Nucleus accumbens (tissue), 56 donors: ENCODE measurements around the gene PROSER3.

ENCODE experiments used
- DNase-seq, 56 donors: peaks; one replicate each; lab custom pipeline; 2025; lab: John Stamatoyannopoulos, UW

Gene PROSER3

DNA sequence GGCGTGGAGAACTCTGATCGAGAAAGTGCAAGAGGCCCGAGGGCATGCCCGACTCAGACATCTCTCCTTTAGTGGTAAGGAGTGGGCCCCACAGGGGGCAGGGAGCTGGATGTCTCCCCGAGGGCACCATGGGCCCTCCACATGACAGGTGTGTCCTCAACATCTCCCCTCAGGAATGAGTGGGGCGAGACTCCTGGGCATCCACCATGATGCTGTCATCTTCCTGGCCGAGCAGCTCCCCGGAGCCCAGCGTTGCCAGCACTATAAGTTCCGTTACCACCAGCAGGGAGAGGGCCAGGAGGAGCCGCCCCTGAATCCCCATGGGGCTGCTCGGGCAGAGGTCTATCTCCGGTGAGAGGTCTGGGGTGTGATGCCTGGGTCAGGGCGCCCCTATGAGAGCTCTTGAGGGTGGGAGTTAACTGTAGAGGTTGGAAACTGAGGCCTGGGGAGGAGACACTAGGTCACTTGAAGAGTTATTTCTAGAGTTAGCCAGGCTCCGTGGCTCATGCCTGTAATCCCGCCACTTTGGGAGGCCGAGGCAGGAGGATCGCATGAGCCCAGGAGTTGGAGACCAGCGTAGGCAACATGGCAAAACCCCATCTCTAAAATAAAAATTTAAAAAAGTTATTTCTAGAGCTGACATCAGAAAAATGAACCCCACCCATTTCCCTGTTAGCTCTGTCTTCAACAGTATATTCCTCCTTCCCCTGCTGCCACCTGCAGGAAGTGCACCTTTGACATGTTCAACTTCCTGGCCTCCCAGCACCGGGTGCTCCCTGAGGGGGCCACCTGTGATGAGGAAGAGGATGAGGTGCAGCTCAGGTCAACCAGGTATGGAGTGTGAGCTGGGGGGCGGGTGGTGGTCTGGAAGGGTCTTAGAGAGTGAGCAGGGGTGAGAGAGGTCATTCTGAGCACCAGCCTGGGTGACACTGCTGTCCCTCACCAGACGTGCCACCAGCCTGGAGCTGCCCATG, 20.8 kb upstream of the PROSER3 start:
- no peak for DNase-seq

- DNase-seq, result no peak
Observed at GRCh38 chr19:35738021-35738886, 19.7 kb upstream of the PROSER3 start.

- DNase-seq, result no peak
Observed at GRCh38 chr19:35738887-35739229, 19.1 kb upstream of the PROSER3 start.

- no peak for DNase-seq
Observed at GRCh38 chr19:35739275-35740107, 18.5 kb upstream of the PROSER3 start.

DNA sequence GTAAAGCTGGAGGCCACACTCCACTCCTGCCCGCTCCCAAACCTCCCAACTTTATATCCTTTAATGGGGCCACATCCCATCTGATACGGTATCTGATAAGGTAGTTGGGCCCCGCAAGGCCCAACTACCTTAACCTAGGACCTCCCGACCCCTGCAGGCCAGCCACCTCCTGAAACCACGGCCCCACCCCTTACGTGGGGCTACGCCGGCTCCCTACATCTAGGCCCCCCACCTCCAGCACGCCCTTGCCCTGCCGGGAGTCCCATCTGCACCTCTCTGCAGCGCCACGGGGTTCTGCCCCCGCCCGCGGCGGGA, 17.9 kb upstream of the PROSER3 start:
- DNase-seq, result no peak

DNA sequence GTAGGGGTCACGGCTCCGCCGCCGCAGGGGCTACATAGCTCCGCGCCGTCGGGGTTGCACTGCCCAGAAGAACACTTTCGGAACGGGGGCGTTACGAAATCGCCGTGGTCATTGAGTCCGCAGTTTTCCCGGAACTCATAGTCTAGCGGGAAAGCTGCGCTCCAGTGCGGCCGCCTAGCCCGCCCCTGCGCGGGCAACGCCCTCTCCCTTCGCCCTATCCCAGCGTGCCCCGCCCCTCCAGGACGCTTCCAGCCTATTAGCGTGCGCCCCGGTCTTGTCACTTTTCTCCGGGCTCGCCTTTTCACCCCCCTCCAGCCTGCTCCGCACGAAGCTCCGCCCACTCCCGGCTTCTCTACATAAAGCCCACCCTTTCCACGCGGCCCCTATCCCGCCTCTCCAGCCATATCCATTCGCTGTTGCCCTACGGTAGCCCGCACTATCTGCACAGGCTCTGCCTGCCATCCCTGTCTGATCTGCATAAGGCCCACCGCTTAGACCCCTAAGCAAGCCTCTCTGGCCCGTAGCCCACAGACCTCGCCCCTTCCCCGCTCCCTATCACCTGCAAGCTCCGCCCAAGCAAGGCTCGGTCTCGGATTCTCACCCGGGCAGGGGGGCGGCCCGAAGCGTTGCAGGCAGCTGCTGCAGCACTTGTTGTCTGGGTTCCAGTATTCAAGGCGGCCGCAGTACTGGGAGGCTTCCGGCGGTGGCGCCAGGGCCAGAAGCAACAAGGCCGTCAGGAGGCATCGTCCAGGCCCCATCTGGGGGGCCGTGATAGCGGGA, 17.4 kb upstream of the PROSER3 start:
- peak; percentile 72 to 99 (median 97) for DNase-seq

GRCh38 chr19:35741203-35741515, 16.8 kb upstream of the PROSER3 start:
- no peak for DNase-seq

DNA sequence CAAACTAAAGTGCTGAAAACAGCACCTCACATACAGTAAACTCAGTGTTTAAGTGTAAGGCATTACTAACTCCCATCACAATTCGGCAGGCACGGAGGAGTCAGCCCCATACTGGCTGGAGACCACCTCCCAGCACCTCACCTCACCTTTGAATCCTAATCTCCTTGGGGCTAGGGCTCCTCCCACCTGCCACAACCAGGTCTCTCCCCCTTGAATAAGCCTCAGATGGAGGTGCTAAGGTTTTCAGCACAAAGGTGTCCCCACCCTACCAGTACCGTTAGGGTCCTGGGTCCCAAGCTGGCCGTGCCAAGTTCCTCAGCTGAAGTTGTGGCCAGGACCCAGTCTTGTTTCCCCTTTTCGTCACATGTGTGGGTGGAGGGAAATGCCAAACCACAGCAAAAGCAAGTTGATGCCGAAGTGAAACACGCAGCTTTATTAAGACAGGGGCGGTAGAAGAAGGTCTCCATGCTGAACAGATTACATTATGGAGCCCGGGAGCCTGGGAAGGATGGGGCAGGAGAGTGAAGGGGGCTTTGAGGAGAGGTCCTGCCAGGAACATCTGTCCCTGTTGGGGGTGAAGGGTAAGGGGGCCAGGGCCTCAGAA, 15.8 kb upstream of the PROSER3 start, which contains the start of gene IGFLR1:
Gene IGFLR1, minus strand, starts transcription at position 332 of the 604 bp plus-strand sequence. CDS start 1,272 bp downstream, outside the sequence.
- peak in 6 of 56 donors; percentile 7 to 37 (median 18) for DNase-seq

GRCh38 chr19:35743640-35744429, 14.1 kb upstream of the PROSER3 start:
- DNase-seq, result no peak

- DNase-seq, result peak; percentile 73 to 98 (median 90)
Observed at GRCh38 chr19:35744430-35745327, 13.3 kb upstream of the PROSER3 start.

DNA sequence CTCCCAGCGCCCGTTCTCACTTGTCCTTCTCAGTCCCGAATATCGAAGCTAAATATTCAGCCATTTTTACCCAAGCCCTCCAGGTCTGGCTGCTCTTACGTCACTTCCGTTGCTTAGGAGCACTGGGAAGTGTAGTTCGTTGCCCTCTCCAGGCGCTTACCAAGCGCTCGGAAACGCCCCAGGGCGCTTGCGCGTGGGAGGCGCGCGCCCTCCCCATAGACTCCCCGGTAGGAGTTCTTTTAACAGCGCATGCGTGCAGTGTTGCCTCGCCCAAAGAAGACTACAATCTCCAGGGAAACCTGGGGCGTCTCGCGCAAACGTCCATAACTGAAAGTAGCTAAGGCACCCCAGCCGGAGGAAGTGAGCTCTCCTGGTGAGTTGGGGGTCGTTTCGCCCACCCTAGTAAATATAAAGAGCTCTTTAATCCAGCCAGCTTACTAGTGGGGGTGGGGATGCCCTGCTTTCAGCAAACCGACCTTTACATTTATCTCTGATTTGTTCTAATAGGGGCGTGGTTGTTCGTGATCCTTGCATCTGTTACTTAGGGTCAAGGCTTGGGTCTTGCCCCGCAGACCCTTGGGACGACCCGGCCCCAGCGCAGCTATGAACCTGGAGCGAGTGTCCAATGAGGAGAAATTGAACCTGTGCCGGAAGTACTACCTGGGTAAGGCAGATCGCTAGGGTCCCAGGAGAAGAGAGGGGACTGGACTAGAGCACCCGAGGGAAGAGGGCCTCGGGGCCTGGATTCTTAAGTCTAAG, 12.5 kb upstream of the PROSER3 start, which contains the start of the genes PSENEN and U2AF1L4:
Gene PSENEN, plus strand, starts transcription at position 324 of the 759 bp plus-strand sequence. Its CDS starts 280 bp downstream, at position 604.
Gene U2AF1L4, minus strand, starts transcription at position 91 of the 759 bp plus-strand sequence. Its CDS starts 27 bp downstream, at position 64.
- DNase-seq, result peak; percentile 79 to 99 (median 96)

DNA sequence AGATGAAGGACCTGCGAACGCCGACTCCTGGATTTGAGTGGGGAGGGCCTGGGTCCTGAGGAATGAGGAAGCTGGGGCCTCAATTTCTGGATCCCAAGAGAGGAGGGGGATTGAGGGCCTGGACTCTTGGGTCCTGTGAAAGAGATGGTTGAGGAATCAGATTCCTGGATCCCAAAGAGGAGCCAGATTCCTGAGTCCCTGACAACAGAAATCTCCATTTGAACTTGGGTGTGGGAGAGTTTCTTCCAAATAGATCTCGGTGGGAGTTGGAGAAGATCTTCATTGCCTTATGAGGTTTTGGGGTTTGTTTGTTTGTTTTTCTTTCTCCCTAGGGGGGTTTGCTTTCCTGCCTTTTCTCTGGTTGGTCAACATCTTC, 11.9 kb upstream of the PROSER3 start:
- no peak for DNase-seq

DNA sequence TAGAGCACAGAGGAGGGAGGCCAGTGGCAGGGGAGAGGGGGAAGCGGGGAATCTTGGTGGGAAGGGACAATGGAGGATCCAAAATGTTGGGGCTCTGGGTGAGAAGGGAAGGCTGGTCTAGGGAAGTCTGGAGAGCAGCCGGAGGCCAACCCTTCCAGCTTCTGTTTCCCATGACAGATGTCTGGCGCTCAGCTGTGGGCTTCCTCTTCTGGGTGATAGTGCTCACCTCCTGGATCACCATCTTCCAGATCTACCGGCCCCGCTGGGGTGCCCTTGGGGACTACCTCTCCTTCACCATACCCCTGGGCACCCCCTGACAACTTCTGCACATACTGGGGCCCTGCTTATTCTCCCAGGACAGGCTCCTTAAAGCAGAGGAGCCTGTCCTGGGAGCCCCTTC, 11.4 kb upstream of the PROSER3 start:
- DNase-seq, result no peak

DNA sequence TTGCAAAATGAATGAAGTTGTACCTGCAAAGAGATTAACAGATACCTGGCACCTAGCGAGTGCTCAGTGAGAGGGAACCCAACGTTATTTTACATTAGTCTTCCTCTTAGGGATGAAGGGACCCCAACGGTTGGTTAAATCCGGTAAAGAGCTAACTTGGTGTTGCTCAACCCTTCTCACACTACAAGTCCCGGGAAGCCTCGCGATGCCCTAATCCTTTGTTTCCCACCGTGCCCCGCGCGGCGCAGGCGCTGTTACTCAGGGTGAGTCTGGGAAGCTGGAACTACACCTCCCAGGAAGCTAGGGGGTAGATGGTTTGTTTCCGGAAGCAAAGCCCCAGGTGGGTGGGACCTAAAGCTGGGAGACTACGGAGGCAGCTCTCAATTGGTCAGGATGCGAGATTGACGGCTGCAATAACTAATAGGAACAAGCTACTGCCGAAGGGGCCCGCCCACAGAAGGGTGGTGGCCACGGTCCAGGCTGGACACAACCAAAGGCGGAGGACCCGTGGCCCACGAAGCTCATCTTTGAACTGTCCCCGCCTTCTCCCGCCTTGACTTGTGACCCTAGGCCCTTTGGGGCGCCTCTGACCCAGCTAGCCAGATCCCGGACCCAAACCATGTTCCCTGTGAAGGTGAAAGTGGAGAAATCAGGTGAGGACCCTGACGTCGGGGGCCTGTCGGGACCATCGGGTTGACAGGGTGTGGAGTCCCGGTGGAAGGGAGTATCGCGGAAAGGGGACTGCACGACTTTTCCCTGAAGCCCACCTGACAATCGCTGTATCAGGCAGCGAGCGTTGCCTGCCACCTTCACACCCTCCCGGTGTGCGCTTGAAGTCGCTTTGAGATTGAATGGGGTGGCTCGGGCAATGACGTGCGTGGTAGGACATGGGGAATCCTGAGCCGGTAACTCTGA, 9.6 kb upstream of the PROSER3 start, which contains the start of gene LIN37:
Gene LIN37, plus strand, starts transcription at position 471 of the 915 bp plus-strand sequence. Its CDS starts 149 bp downstream, at position 620.
- DNase-seq, result peak; percentile 91 to 100 (median 99)

DNA sequence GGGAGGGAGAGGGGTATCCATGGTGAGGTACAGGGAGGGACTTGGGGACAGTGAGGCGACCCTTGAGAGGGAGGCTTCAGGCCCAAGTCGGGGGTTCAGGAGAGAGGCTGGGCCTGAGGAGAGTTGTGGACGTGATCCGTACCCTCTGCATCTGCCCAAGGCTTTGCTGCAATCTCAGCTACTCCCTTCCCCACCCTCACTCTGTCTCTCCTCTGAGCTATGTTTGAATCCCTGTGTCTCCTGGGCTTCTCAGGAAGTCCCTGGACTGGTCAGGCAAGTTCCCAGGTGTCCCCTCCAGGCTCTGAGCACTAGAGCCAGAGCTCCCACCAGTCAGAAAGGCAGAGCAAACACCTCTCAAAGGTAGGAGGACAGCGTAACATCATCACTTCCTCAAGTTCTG, 7.8 kb upstream of the PROSER3 start:
- no peak for DNase-seq
